ENCODE data around the gene MPG.

GRCh38 chr16:61879-62281 lies 16.1 kb upstream of the MPG start:
- TF ChIP-seq TCF7L2 (IDR thresholded peaks at IDR 0.05; ENCODE audit: borderline replicate concordance, extremely low read depth, insufficient read depth, insufficient read length) (no peak), EZH2 (IDR thresholded peaks at IDR 0.05) (no peak), JUND (IDR thresholded peaks at IDR 0.05) (no peak), SIN3A (IDR thresholded peaks at IDR 0.05; ENCODE audit: low read depth) (no peak), POLR2A (IDR thresholded peaks at IDR 0.05; ENCODE audit: borderline replicate concordance, extremely low read depth, insufficient read depth, insufficient read length) (no peak), ATF3 (IDR thresholded peaks at IDR 0.05) (no peak), CTCF (IDR thresholded peaks at IDR 0.05 in 2 of 3, conservative IDR thresholded peaks at IDR 0.05 in 1 of 3; ENCODE audit: borderline replicate concordance in 1 of 3, insufficient read depth in 1 of 3, low read depth in 2 of 3, low read length in 2 of 3) (no peak), CEBPB (IDR thresholded peaks at IDR 0.05; ENCODE audit: low read depth) (no peak), POLR2AphosphoS5 (IDR thresholded peaks at IDR 0.05; ENCODE audit: low read depth, low read length) (no peak)
